ENCODE measurements around the gene SLC35F3.

DNA sequence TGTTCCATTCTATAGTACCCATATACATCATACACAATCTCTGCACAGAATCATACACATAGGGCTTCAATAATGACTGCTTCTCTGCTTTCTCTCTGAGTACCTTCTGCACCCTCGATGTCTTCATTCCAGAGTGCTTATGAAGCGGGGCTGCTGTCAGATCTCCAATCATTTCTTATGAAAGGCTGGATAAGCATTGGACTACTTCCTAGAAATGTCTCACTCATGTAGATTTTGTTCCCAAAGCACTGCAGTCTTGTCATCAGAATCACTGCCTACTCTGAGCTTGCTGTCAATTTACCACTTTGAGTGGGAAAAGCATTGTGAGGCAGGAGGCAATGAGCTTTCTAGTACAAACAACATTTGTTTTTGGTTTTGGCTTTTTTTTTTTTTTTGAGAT lies 179.0 kb downstream of the SLC35F3 start:
- no peak for TF ChIP-seq EZH2 (IDR thresholded peaks at IDR 0.05; ENCODE audit: insufficient read depth, low read length)
- TF ChIP-seq, protein P1, sequence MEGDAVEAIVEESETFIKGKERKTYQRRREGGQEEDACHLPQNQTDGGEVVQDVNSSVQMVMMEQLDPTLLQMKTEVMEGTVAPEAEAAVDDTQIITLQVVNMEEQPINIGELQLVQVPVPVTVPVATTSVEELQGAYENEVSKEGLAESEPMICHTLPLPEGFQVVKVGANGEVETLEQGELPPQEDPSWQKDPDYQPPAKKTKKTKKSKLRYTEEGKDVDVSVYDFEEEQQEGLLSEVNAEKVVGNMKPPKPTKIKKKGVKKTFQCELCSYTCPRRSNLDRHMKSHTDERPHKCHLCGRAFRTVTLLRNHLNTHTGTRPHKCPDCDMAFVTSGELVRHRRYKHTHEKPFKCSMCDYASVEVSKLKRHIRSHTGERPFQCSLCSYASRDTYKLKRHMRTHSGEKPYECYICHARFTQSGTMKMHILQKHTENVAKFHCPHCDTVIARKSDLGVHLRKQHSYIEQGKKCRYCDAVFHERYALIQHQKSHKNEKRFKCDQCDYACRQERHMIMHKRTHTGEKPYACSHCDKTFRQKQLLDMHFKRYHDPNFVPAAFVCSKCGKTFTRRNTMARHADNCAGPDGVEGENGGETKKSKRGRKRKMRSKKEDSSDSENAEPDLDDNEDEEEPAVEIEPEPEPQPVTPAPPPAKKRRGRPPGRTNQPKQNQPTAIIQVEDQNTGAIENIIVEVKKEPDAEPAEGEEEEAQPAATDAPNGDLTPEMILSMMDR (IDR thresholded peaks at IDR 0.05; ENCODE audit: insufficient read depth, low read depth, low read length), result no peak

Data from astrocyte (in vitro differentiated cells and primary cell).